Activated CD4-positive, alpha-beta T cell treated with anti-CD3 and anti-CD28 coated beads, Interleukin-2, amount 50 U/mL, for 24 hours (primary cell): ENCODE measurements around the gene APOM.
A peak's percentile ranks its signal among the peaks of the same experiment; 100 is the strongest.

Experiments
- DNase-seq, 2 donors: peaks; one replicate each; pipeline ENCODE4 v3.0.0-alpha.2; 2020; ENCODE audit warnings: low read depth in 1 of 2, low spot score in 1 of 2

APOM gene

DNA sequence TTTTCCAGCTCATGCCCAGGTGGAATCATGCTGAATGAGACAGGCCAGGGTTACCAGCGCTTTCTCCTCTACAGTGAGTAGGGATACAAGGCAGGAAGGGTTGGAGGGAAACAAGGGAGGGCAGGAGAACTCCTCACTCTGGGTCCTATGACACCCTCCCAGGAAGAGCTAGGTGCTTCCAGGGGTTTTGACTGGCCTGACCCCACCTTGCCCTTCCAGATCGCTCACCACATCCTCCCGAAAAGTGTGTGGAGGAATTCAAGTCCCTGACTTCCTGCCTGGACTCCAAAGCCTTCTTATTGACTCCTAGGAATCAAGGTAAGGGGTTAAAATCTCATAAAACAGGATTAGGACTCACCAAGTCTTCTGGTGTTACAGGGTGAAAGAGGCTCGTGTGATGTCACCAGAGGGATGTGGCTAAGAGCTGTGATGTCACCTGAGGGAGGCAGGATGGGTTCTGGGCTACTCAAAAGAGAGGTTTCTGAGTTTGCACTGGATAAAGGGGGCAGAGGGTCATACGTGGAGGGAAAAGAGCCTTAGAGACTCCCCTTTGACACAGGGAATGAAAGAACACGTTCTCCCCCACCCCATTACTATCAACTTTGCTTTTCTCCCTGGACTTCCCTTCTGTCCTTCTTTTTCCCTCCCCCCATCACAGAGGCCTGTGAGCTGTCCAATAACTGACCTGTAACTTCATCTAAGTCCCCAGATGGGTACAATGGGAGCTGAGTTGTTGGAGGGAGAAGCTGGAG lies 1.9 kb downstream of the APOM start:
- no peak for DNase-seq

DNA sequence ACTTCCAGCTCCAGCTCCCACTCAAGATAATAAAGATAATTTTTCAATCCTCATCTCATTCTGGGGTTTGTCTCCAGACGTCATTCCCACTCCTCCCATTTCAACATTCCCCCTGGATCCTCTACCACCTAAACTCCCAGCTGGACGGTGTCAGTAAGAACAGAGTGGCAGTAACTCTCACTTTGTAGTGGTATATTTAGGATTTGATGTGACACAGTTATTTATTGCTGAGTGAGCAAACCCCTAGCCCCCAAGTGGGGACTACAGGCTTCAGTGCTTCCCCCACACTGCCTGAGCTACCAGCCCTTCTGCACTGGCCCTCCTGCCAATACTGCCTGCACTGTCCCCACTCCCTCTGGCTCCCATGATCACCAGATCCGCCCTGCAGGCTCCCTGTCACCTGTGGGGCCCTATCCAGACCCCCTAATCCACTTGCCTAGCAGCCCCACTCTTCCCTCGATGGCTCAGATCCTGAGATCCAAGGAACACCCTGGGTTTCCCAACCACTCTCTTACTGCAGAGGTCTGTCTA lies 2.5 kb downstream of the APOM start:
- no peak for DNase-seq

DNA sequence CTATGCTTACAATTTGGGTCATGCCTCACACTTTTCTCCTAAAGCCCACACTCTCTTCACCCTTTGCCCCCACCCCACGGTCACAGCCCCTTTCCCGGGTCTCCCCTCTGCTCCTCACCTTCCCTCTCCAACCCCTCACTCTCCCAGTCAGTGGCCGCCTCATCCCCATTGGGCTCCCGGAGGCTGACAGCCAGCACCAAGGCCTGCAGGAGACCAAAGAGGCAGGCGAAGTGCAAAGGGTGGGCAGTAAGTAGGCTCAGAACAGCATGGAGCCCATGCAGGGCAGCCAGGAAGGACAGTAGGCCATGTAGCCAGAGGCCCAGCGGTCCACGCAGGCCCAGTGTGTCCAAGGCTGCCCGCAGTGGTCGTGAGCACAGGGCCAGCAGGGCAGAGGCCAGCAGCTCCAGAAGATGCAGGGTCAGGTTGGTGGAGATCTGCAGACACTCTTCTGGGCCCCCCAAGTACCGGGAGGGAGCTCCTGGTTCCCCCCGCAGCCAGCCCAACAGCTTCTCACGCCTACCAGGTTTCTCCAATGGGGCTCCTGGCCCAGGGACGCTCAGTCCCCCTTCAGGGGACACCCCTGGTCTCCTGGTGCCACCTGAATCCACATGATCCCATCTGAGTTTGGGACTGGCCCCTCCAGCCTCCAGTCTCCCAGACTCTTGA lies 3.4 kb downstream of the APOM start:
- DNase-seq: no peak

DNA sequence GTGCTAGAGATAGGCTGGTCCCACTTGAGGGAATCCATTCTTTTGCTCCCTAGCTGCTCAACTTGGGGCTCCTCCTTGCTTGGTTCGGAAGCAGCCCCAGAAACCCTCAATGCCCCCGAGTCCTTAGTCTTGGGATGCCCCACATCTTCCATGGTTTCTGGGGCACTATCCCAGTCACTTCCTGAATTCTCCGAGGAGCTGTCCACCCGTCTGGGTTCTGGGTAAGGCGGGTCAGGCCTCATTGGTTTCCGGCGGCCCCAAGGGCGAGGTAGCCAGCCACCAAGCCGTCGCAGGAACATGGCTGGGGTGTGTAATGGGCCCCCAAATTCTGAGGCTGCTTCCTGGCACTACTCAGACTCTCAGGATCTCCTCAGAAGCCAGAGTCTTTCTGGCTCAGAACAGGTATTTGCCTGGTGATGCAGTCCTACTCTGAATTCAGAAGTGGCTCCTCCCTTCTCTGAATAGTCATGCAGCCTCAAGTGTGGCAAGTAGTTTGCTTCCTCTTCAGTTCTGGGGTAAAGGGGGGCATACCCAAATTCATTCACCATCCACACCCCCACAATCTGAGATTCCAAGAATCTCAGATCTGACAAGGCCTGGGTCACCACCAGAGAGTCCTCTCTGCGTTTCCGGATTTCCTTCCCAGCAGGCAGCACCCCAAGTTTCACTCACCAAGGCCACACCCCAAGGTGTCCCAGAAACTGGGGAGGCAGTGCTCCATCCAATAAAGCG lies 4.1 kb downstream of the APOM start:
- DNase-seq: no peak

DNA sequence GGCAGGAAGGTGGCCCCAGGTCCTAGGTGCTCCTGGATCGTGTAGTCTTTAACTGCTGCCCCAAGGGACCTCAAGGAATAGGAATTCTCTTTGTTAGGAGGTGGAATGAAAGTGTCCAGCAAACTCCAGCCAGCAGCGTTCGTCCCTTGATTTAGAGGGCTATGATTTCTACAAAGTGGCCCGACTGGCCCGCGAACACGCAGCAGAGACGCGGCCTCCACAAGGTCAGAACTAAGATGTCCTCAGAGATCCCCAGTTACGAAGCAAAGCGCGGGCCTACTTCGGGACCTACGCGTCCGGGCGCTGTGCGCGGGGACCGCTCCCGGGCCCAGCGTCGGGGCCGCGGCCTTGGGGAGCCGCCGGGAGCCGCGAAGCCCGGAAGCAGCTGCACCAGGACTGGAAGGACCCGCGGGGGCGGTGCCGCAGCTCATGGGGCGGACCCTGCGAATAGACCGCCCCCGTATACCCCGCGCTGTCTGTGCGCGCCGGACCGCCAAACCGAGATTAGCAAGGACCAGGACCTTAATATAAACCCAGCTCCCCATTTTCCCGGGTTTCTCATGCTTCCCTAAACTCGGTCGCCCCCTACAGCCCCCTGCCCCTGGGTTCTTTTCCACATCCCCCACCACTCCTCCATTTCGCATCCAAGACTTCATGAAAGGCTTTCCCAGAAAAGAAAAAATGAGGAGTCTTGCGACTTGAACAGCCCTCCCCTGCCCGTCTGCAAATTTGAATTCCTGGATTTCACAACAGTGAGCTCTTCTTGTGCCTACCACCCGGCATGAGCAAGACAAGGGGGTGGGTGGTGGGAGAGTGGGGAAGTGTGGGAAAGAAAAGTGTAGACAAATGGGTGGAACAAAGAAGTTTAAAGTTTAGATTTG lies 4.9 kb downstream of the APOM start, which contains the start of gene C6orf47:
C6orf47 (minus strand) TSS at position 398 of the 881 bp plus-strand sequence. CDS start 831 bp downstream, outside the sequence.
- peak; percentile 32 to 63 for DNase-seq

DNA sequence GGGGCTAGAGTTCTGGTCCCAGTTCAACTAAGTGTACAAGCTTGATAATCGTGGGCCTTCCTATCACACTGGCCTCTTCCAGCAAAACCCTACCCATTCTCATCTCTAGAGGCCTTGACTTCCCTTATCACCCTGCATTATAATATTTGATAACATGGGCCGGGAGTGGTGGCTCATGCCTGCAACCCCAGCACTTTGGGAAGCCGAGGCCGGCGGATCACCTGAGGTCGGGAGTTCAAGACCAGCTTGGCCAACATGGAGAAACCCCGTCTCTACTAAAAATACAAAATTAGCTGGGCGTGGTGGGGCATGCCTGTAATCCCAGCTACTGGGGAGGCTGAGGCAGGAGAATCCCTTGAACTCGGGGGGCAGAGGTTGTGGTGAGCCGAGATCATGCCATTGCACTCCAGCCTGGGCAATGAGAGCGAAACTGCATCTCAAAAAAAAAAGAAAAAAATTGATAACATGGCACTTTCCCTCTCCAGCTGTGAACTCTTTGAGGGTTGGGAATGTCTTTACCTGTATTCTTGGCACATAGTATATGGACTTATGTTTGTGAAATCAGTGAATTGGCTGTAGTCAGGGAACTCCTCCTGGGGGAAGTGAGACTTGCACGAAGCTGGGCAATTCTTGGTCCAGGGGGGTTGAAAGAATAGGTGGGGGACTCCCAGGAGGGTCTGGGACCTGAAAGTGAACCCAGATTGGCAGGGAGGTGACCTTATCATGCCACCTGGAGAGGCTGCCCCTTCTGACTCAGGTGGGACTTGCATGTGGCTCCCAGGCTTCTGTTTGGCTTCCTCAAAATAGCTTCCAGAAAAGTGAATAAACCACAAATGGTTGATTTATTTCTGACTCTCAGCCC lies 5.8 kb downstream of the APOM start:
- DNase-seq: no peak

DNA sequence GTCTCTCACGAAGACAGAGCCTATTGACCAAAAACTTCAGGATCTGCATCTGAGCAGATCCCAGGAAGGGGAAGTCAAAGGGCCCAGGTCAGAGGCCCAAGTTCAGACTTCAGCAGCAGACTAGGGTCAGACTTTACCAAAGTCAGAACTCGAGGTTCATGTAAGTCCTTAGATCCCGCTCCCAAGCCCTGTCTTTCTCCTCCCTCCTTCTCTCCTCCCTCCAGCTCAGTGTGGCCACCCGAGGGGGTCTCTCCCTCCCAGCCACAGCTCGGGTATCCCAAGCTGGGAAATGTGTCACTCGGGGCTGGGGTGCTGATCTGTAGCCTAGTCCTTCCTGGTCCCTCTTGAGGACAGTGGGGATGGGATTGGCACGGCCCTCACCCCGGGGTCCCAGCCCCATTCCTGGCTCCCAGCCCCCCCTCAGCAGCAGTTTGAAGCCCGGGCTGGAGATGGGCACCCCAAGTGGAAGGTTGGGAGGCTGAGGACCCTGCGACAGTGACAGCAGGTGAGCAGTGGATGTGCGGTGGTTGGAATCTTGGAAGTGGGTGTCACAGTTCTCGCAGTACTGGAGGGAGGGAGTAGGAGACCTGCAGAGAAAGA lies 6.5 kb downstream of the APOM start:
- no peak for DNase-seq

DNA sequence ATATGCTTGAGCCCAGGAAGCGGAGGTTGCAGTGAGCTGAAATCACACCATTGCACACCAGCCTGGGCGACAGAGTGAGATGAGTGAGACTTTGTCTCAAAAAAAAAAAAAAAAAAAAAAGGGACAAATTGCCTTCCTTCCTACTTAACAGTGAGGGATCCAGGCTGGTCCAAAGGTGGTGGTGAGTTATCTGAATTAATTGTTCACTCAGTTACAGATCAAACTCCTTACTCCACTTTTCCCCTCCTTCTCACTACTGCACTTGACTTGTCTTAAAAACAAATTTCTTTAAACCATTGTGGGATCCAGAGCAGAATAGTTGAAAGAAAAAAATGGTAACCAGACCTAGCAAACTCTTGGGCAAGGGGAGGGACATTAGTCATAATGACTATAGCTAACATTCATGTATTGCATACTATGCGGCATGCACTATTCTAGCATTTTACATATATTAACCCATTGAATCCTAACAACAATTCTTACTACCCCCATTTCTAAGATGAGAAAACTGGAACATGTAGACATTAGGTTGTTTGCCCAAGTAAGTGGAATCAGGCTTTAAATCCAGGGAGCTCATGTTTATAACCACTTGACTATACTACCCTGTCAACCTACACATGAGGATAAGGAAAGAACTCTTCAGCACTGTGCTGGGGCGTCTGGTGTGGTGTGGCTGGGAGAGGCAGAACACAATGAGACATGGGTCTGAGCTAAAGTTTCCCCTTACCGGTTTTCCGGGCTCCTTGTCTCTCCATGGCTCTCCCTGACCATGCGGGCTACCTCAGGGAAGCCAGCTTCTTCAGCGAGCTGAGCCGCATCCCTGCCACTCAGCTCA lies 7.6 kb downstream of the APOM start:
- no peak for DNase-seq

DNA sequence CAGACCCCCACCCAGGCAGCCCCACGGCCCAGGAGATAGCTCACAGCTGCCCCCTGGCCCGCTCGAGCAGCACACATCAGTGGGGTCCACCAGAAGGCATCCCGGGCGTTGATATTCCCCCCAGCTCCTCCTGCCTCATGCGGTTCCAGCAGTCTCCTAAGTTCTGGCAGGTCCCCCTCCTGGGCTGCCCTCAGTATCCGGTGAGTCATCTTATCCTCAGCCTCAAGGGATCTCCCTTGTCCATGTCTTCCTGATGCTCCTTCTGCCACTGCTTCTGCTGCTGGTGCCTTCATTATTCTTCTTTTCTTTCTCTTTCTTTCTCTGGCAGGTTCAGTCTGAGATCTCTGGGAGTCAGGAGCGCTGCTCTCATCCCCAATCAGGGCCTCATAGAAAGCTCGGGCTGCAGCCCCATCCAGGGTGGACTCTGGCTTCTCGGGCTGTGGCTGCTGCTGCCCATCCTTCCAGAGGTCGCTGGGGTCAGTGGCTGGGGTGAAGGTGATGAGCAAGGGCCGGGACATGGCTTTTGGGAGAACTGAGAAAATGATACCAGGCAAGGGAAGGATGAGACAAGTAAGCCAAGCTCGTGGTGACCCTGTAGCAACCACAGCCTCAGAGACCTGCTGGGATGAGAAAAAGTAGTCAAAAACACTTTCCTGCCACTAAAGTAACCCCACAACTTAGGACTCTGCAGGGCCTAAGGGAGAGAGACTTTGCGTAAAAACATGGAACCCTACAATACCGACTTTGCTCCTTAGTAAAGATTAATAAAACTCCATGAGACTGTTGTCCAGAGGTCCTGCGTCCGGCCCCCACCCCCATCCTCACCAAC lies 8.5 kb downstream of the APOM start:
- no peak for DNase-seq

DNA sequence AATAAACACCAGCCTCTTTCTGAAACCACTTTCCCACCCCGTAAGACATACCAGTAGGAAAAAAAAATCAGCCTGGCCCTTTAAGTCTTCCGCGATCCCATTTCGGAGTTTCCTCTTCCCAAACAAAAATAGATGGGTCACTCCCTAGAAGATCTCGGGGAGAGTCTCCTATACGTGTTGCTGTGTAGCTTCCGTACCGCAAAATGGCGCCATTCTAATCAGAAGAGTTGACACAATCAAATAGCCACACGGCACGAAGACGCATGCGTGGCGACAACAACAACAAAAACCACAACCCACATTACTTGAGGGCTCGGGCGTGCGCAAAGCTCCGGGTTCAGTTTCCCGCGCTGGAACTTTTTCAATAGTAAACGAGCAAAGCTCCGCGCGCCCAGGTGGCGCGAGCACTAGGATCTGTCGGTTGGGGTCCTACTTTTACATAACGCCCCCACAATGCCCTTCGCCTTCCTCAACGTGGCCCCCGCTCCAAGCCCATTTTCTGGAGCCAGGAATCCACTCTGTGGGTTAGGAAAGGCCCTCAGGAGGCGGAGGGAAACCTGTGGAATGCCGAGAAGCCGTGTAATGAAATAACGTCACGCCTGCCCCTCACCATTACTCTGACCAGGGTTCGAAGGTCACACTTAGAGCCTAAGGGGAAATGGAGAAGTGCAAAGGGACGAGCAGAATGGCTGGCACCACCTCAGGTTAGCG lies 9.3 kb downstream of the APOM start, which contains the start of gene GPANK1:
GPANK1 (minus strand) TSS at position 208 of the 711 bp plus-strand sequence. CDS start 519 bp downstream, outside the sequence.
- DNase-seq: peak; percentile 69 to 90

DNA sequence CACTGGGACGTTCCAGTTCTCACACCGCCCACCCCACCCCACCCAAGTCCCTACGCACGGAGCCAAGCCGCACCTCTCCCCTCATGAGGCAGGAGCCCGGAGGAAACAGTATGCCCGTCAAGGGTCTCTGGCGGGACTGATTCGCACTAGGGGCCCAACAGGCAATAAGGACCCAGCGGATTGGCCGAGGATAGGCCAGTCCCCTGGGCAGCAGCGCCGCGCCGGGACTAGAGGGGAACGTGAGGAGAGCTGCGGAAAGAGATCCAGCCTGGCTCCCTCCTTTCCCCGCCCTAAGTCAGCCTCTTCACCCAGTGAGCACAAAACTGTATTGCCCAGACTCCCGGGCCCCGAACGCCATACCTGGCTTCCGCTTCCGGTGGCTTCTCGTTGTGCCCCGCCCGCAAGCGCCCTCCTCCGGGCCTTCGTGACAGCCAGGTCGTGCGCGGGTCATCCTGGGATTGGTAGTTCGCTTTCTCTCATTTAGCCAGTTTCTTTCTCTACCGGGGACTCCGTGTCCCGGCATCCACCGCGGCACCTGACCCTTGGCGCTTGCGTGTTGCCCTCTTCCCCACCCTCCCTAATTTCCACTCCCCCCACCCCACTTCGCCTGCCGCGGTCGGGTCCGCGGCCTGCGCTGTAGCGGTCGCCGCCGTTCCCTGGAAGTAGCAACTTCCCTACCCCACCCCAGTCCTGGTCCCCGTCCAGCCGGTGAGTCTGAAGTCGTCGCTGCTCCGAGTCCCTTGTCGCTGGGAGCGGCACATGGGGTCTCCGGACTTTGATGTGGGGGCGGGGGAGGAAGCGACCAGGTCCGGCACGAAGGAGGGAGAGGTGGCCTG lies 10.0 kb downstream of the APOM start, which contains the start of gene CSNK2B:
CSNK2B (plus strand) TSS at position 580 of the 836 bp plus-strand sequence. CDS start 752 bp downstream, outside the sequence.
- DNase-seq: peak; percentile 95 to 96

DNA sequence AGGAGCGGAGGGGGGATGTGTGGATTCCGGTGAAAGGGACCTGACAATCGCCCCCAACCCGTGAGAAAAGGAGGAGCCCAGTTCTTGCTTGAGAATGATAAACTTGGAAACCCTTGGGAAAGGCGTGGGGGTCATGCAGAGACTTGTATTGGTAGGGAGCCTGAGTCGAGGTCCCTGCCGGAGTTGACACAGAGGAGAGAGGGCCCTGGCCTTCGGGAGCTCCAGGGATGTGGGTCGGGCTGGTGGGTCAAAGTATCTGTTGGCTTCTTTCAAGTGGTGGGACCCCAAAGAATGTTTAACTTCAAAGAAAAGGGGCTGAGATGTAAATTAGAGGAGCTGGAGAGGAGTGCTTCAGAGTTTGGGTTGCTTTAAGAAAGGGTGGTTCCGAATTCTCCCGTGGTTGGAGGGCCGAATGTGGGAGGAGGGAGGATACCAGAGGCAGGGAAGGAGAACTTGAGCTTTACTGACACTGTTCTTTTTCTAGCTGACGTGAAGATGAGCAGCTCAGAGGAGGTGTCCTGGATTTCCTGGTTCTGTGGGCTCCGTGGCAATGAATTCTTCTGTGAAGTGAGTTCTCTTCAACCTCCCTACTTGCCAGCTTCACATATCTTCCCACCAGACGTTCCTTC lies 10.8 kb downstream of the APOM start:
- no peak for DNase-seq

DNA sequence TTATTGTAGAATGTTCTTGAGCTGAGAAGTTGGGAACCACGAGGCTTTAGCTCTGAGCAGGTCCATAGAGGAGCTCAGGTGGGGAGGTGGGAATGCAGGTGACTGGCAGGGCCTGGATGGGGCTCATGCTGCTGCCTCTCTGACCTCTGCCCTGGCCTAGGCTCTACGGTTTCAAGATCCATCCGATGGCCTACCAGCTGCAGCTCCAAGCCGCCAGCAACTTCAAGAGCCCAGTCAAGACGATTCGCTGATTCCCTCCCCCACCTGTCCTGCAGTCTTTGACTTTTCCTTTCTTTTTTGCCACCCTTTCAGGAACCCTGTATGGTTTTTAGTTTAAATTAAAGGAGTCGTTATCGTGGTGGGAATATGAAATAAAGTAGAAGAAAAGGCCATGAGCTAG lies 14.0 kb downstream of the APOM start, which contains the start of gene LY6G5B:
LY6G5B (plus strand) TSS at position 301 of the 400 bp plus-strand sequence. CDS start 975 bp downstream, outside the sequence.
- DNase-seq: no peak

DNA sequence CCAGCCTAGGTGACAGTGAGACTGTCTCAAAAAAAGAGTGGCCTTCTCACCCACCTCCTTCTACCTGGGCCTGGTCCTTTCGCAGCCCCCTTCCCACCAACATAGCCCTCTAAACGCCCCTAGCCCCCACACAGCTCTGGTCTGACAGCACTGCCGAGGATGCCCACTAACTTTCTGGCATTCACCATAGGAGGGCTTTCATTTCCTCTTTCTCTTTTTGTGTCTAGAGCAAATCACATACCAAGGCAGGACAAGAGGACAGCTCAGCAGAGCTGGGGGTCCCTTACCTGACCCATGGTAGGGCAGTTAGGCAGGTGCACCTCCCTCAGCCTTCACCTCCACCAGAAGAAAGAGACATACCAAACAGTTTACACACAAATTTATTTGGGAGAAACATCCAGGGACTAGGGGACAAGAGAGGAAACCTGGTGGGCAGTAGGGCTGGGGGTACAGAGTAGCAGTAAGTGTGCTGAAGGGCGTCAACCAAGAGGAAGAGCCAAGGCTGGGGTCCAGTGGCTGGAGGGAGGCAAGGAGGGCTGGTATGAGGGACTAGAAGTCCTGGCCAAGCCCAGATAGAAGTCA lies 20.7 kb downstream of the APOM start:
- DNase-seq: no peak

DNA sequence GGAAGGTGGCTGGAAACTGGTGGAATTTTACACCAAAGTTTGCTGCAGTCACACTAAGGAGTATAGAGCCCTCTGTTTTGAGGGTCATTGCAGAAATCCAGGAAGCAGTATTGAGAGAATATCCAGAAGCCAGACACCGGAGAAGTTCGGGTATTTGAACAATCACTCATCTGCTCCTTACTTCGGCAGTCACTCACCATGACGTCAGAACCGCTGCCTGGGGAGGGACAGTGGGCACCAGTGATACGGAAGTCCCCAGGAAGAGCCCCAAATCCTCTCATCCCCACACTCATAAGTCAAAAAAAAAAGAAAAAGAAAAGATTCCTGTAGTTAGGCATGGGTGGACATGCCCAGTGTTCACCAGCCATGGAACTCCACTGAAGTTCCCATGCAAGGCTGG lies 21.2 kb downstream of the APOM start:
- no peak for DNase-seq
